ENCODE data around the gene NRIP1. TPM values are rescaled to one million over a fixed set of nuclear protein-coding genes. Genes with fewer than 3 reads are reported as not detected.

The NRIP1 gene, protein sequence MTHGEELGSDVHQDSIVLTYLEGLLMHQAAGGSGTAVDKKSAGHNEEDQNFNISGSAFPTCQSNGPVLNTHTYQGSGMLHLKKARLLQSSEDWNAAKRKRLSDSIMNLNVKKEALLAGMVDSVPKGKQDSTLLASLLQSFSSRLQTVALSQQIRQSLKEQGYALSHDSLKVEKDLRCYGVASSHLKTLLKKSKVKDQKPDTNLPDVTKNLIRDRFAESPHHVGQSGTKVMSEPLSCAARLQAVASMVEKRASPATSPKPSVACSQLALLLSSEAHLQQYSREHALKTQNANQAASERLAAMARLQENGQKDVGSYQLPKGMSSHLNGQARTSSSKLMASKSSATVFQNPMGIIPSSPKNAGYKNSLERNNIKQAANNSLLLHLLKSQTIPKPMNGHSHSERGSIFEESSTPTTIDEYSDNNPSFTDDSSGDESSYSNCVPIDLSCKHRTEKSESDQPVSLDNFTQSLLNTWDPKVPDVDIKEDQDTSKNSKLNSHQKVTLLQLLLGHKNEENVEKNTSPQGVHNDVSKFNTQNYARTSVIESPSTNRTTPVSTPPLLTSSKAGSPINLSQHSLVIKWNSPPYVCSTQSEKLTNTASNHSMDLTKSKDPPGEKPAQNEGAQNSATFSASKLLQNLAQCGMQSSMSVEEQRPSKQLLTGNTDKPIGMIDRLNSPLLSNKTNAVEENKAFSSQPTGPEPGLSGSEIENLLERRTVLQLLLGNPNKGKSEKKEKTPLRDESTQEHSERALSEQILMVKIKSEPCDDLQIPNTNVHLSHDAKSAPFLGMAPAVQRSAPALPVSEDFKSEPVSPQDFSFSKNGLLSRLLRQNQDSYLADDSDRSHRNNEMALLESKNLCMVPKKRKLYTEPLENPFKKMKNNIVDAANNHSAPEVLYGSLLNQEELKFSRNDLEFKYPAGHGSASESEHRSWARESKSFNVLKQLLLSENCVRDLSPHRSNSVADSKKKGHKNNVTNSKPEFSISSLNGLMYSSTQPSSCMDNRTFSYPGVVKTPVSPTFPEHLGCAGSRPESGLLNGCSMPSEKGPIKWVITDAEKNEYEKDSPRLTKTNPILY (N-terminal part only)
- 10 to 100 TPM; 16.1 to 81.9 (median 36.4) TPM for total RNA-seq

- Histone ChIP-seq H3K27ac (peak within 1 kb of the TSS; percentile 99), H3K36me3 (no peaks in the 10 kb centered on the region), H3K4me3 (peak within 1 kb of the TSS; percentile 97 to 99), H3K27me3 (no peaks in the 10 kb centered on the region), H3K9me3 (no peaks in the 10 kb centered on the region), H3K4me1 (peaks cover 0 to 7% of the 10 kb centered on the region in 2 donors)
- TF ChIP-seq POLR2A (IDR thresholded peaks at IDR 0.05): peak; percentile 84 to 95
- TF ChIP-seq, protein P1, sequence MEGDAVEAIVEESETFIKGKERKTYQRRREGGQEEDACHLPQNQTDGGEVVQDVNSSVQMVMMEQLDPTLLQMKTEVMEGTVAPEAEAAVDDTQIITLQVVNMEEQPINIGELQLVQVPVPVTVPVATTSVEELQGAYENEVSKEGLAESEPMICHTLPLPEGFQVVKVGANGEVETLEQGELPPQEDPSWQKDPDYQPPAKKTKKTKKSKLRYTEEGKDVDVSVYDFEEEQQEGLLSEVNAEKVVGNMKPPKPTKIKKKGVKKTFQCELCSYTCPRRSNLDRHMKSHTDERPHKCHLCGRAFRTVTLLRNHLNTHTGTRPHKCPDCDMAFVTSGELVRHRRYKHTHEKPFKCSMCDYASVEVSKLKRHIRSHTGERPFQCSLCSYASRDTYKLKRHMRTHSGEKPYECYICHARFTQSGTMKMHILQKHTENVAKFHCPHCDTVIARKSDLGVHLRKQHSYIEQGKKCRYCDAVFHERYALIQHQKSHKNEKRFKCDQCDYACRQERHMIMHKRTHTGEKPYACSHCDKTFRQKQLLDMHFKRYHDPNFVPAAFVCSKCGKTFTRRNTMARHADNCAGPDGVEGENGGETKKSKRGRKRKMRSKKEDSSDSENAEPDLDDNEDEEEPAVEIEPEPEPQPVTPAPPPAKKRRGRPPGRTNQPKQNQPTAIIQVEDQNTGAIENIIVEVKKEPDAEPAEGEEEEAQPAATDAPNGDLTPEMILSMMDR (IDR thresholded peaks at IDR 0.05): no peak
- peak; percentile 90 to 91 for DNase-seq
- intact Hi-C loops (cut with DNase I; ENCODE audit: low total_unique reads): no loop called here
Measured at GRCh38 chr21:15064576-15065391, at the start of gene NRIP1. NRIP1 (minus strand) TSS chr21:15065000; CDS start chr21:14968192, 96,808 bp downstream.

DNA sequence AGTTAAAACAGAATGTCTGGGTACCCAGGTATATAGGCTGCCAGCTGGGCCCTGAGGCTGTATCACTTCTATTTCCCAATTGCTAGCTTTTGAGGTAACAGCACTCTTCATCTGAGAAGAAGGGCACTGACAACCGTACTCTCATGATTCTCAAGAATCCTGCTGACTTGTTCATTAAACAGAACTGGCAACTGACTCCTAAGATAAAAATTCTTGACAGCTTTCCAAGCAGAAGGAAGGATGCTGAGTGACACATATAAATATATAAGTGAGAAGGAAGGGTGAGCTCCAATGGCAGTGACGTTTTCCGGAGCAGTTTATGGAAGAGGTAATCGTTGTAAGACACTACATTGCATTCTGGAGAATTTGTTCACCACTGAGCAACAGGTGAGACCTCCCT lies 48.1 kb upstream of the NRIP1 start:
- Histone ChIP-seq H3K36me3 (no peaks in the 10 kb centered on the region), H3K27me3 (no peaks in the 10 kb centered on the region), H3K4me1 (no peaks in the 10 kb centered on the region), H3K9me3 (no peaks in the 10 kb centered on the region), H3K4me3 (no peak overlapping the region), H3K27ac (no peak overlapping the region)
- no peak for DNase-seq
- intact Hi-C loops (cut with DNase I; ENCODE audit: low total_unique reads): no loop called here
- TF ChIP-seq POLR2A (IDR thresholded peaks at IDR 0.05): no peak
- TF ChIP-seq, protein P1 (IDR thresholded peaks at IDR 0.05): no peak

DNA sequence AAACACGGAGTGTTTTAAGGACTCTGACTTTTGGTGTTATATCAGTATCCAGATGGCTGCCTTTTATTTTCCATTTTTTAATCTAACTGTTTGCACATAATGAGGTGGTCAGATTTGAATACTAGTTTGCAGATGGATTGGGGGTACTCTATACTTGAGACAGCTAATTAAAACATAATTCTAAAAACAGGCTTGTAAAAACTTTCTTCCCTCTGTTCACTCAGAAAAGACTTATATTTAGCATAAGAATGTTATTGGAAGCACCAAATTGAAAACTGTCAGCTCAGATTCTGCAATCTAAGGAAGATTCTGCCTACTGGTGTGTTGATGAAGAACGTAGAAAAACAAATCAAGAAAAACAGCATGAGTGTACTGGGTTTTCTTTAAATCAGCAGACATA lies 44.0 kb upstream of the NRIP1 start:
- H3K27me3 ChIP-seq: no peaks in the 10 kb centered on the region
- H3K9me3 ChIP-seq: no peaks in the 10 kb centered on the region
- no peaks in the 10 kb centered on the region for H3K36me3 ChIP-seq
- H3K27ac ChIP-seq: no peak overlapping the region
- no peaks in the 10 kb centered on the region for H3K4me1 ChIP-seq
- intact Hi-C loops (cut with DNase I; ENCODE audit: low total_unique reads): no loop called here
- TF ChIP-seq POLR2A (IDR thresholded peaks at IDR 0.05): no peak
- TF ChIP-seq, protein P1 (IDR thresholded peaks at IDR 0.05): no peak
- DNase-seq: no peak
- no peak overlapping the region for H3K4me3 ChIP-seq

DNA sequence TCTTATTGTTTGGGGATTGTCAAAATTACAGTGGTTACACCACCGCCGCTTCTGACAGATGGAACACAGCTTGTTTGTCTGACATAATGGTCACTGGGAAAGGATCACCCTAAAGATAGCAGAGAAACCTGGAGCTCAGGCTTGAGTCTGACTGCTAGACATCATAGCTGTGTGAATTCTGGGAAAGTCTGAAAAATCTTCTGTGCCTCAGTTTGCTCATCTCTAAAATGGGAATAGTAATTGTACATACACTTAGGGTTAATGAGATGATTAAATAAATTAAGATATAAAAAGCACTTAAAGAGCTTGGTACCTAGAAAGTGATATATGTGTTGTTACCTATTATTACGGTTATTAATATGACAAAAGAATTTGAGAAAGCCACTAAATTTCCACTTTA lies 39.7 kb upstream of the NRIP1 start:
- no peaks in the 10 kb centered on the region for H3K9me3 ChIP-seq
- no peak for DNase-seq
- H3K27me3 ChIP-seq: no peaks in the 10 kb centered on the region
- intact Hi-C loops (cut with DNase I; ENCODE audit: low total_unique reads): no loop called here
- TF ChIP-seq, protein P1 (IDR thresholded peaks at IDR 0.05): no peak
- no peak for TF ChIP-seq POLR2A (IDR thresholded peaks at IDR 0.05)
- no peak overlapping the region for H3K4me3 ChIP-seq
- H3K36me3 ChIP-seq: no peaks in the 10 kb centered on the region
- H3K4me1 ChIP-seq: no peaks in the 10 kb centered on the region
- H3K27ac ChIP-seq: no peak overlapping the region

Measured in uterus (tissue), 4 donors.